ENCODE measurements around the gene PLEKHM2. TPM values are rescaled to one million over a fixed set of nuclear protein-coding genes. Genes with fewer than 3 reads are reported as not detected.

Gene PLEKHM2
- total RNA-seq, 1 donor from 2014 or later = 67.7 TPM

DNA sequence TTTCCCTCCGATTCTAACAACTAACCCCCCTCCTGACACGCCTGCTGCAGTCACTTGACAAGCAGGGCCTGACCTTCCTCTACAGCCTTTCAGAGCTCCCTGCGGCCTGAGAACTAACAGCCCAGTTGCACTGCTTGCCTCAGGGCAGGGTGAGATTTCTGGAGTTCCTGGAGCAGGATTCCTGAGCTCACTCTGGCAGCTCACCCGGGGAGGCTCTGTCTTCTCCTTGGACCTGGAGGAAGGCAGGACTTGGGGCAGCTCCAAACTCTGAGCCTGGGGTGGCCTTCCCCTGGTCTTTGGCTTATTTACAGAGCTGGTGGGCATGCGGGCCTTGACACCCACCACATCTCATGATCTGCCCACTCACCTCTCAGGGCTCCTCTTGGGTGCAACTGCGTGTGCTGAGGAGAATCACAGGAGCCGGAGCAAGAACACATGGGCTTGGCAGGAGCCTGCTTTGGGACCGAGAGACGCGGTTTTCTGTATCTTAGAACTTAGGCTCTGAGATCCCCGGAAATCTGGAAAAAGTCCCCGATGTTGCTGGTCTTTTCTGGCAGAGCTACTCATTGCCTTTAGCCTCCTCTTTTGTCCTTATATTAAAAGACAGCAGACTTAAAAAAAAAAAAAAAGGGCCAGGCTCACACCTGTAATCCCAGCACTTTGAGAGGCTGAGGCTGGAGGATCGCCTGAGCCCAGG, 38.9 kb downstream of the PLEKHM2 start:
- DNase-seq (ENCODE audit: extremely low read depth, low read depth, low spot score) = no peak

DNA sequence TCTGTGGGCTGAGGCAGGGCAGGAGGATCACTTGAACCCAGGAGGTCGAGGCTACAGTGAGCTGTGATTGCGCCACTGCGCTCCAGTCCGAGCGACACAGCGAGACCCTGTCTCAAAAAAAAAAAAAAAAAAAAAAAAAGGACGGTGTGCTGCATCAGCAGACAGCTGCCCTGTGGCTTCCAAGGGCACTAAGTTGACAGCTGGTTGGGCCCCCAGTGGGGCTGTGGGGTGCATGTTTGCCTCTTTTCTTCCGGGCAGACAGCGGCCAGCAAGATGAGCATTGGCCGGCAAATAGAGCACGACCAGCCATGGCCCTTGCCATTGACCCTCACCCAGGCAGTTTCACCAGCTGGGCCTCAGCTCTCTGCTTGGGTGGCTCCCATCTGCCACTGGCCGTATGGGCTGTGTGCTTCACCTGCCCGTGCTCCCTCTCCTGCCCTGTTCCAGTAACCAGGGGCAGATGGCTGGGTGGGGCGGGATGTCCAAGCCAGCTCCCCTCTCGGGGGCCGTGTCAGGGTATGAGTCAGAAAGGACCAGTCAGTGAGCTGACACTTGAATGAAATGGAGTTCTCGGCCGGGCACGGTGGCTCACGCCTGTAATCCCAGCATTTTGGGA, 39.6 kb downstream of the PLEKHM2 start:
- no peak for DNase-seq (ENCODE audit: extremely low read depth, low read depth, low spot score)

GRCh38 chr1:15724949-15725880, 41.1 kb downstream of the PLEKHM2 start:
- no peak for DNase-seq (ENCODE audit: extremely low read depth, low read depth, low spot score)

DNA sequence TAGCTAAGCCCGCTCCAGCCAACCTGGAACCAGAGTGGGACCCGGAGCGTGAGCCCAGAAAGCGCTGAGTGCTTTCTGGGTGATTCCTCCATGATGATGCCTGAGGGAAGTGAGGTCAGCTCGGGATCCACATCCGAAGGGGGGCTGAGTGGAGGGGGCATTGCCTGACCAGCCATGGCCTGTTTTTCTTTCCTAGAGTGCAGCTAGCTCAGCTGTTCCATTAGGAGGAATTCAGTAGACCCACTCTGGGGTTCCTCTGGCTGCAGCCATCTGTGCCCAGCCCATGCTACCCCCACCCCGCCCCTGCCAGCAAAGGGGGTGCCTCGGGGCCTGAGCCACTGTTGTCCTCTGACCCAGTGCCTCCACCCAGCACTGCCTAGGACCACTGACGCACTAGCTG, 42.4 kb downstream of the PLEKHM2 start:
- DNase-seq (ENCODE audit: extremely low read depth, low read depth, low spot score) = no peak

DNA sequence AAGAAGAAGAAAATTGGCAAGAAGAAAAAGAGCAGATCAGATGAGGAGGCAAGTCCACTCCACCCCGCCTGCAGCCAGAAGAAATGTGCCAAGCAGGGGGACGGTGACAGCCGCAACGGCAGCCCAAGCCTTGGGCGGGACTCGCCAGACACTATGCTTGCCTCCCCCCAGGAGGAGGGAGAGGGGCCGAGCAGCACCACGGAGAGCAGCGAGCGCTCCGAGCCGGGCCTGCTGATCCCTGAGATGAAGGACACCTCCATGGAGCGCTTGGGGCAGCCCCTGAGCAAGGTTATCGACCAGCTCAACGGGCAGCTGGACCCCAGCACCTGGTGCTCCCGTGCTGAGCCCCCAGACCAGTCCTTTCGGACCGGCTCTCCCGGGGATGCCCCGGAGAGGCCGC, 42.9 kb downstream of the PLEKHM2 start:
- DNase-seq (ENCODE audit: extremely low read depth, low read depth, low spot score) = no peak

DNA sequence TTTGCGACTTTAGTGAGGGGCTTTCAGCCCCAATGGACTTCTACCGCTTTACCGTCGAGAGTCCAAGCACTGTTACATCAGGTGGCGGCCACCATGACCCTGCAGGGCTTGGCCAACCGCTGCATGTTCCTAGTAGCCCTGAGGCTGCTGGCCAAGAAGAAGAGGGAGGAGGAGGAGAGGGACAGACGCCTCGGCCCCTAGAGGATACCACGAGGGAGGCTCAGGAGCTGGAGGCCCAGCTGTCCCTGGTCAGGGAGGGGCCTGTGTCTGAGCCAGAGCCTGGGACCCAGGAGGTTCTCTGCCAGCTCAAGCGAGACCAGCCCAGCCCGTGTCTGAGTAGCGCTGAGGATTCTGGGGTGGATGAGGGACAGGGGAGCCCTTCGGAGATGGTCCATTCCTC, 43.3 kb downstream of the PLEKHM2 start:
- no peak for DNase-seq (ENCODE audit: extremely low read depth, low read depth, low spot score)

DNA sequence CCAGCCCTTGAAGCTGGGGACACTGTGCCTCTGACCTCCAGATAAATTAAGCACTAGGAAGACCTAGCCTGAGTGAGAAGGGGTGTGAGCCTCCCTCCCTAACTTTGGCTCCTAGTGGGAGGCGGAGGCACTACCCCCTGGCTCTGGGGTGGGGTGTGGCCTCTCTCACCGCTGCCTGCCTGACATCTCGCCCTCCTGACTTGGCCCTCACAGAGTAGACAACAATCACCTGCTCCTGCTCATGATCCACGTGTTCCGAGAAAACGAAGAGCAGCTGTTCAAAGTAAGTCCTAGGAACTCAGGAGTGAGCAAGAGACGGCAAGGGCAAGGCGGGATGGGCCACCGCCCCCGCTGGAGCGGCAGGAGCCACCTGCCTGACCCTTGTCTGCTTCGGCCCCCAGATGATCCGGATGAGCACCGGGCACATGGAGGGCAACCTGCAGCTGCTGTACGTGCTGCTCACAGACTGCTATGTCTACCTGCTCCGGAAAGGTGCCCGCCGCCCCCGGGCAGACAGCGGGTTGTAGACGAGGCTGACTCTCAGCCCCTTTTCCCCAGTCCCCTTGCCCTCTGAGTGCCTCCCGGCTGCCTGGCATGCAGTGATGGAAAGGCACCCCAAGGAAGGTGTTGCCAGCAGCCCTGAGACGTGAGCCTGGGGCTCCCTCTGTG, 43.9 kb downstream of the PLEKHM2 start:
- no peak for DNase-seq (ENCODE audit: extremely low read depth, low read depth, low spot score)

DNA sequence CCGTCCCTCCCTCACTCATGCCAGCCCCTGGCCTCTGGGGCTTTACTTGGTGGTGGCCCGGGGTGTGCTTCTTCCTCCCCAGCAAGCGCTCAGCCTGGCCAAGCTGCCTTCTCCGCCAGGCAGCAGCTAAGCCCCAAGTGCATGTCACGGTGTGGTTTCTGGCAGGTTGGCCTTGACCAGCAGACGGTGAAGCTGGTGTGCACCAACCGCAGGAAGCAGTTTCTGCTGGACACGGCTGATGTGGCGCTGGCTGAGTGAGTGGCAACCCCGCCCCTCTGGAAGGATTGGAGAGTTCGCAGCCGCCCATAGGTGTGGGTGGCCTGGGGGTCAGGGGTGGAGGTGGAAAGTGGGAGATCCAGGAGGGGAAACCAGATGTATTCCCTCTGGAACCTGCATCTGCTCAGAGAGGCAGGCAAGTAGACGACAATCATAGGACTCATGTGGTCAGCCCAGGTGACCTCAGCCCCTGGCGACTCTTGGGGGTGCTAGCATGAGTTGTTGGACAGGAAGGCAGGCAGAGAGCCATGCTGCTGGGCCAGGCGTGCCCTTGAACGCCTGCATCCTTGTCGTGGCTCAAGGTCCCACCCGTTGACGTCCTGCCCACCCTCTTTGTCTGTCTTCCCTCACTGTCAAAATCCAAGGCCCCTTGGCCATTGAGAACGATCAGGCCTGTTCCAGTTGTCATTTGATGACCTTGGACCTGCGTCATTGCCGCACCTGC, 45.0 kb downstream of the PLEKHM2 start:
- DNase-seq (ENCODE audit: extremely low read depth, low read depth, low spot score) = no peak

GRCh38 chr1:15730423-15730822, 46.3 kb downstream of the PLEKHM2 start:
- DNase-seq (ENCODE audit: extremely low read depth, low read depth, low spot score) = no peak

GRCh38 chr1:15730936-15731335, 46.8 kb downstream of the PLEKHM2 start:
- no peak for DNase-seq (ENCODE audit: extremely low read depth, low read depth, low spot score)

DNA sequence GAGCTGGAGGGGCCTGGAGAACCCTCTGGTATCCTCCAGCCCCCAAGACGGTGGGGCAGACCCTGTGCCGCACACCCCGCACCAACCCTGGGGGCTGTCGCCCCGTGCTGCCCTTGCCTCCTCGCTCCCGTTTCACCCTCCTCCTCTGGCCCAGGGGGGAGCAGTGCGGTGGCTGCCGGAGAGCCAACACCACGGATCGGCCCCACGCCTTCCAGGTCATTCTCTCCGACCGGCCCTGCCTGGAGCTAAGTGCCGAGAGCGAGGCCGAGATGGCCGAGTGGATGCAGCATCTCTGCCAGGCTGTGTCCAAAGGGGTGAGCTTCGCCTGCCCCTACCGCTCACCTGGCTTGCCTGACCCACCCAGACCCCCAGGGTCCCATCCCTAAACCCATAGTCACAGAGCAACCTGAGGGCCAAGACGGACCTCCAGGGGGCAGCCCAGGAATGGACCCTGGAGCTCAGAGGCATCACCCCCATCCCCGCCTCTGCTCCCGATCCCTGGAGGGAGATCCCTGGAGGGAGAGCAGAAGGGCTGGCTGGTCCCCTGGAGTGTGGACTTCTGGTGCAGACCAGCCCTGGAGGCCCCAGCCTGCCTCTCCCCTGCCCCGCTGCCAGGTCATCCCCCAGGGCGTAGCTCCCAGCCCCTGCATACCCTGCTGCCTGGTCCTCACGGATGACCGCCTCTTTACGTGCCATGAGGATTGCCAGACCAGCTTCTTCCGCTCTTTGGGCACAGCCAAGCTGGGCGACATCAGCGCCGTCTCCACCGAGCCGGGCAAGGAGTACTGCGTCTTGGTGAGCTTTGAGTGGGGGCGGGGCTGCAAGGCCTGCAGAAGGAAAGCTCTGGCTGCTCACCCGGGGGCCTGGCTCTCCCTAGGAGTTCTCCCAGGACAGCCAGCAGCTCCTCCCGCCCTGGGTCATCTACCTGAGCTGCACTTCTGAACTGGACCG, 47.9 kb downstream of the PLEKHM2 start:
- no peak for DNase-seq (ENCODE audit: extremely low read depth, low read depth, low spot score)

- DNase-seq (ENCODE audit: extremely low read depth, low read depth, low spot score) = no peak
Measured at GRCh38 chr1:15732686-15733081, 48.6 kb downstream of the PLEKHM2 start.

GRCh38 chr1:15733218-15733725, 49.2 kb downstream of the PLEKHM2 start:
- no peak for DNase-seq (ENCODE audit: extremely low read depth, low read depth, low spot score)

DNA sequence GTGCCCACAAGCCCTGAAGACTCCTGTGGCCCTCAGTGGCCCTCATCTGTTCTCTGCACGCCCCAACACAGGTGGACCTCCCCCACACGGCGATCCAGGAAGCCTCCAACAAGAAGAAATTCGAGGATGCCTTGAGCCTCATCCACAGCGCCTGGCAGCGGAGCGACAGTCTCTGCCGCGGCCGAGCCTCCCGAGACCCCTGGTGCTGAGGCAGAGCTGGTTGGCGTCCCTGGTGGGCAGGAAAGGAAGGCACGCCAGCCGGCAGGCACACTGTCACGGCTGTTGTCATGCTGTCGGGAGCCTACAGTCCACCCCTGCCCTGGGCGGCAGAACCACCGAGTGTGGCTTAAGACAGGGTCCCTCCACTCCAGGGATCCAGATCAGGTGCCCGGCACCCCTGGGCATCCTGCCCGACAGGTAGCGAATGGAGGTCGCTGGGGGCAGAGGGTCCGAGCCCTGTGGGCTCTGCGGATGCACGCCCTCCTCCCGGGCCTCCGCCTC, 49.7 kb downstream of the PLEKHM2 start:
- DNase-seq (ENCODE audit: extremely low read depth, low read depth, low spot score) = no peak

DNA sequence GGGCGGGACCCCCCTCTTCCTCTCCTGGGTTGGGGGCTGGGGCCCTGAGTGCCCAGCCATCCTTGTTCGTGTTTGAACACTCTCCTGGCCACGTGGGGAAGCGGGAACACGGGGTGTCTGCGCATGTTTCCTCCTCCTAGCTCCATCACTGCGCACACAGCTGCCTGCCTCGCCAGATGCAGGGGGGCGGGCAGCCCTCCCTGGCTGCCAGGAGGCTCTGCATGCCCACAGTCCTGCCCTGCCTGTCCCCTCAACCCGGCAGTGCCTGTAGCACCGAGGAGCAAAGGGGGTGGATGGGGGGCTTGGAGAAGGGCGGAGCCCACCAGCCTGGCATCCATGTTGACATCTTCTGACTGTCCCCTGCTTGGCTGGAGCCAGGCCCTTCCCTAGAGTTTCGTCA, 50.2 kb downstream of the PLEKHM2 start:
- no peak for DNase-seq (ENCODE audit: extremely low read depth, low read depth, low spot score)

GRCh38 chr1:15734901-15735300, 50.8 kb downstream of the PLEKHM2 start:
- DNase-seq (ENCODE audit: extremely low read depth, low read depth, low spot score) = no peak

DNA sequence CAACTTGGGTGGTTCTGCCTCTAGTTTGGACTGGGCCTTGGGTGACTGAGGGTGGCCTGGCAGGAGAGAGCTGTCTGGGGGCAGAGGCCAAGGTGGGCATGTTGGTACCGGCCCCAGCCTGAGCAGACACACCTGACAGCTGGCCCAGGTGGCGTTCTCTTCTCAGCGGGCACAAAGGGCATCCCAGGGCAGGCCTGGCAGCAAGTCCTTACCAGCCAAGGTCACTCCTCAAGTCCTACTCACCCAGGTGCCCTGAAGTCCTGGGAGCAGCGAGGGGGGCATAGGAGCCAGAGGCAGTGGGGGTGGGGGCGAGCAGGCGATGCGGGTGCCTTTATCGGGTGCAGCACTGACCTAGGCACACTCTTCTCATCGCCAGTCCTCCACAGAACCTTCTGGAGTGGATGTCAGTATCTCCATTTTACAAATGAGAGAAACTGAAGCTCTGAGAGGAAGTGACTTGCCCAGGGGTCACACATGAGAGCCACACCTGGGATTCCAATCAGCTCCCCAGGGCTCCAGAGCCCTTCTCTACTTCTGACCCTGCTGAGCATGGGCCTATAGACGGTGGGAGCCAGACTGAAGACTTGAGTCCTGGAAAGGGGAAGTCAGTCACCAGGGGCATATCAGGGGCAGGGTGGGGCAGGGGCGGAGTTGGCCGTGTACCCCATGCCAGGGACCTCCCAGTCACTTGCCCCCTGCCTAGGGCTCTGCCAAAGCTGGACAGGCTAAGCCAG, 51.4 kb downstream of the PLEKHM2 start:
- no peak for DNase-seq (ENCODE audit: extremely low read depth, low read depth, low spot score)
